Vagina (tissue), 2 donors: ENCODE measurements around the gene SUMF1.

ENCODE experiments used
- CTCF ChIP-seq, 3 experiments: fragments of 450-650 bp in 2 of 3; fragments of 200-600 bp in 1 of 3; sonication (generic) in 1 of 3; IDR thresholded peaks; one replicate each; pipeline ENCODE4 v1.5.1; 2017 to 2019; ENCODE audit warnings: antibody characterized with exemption in 3 of 3, mild to moderate bottlenecking in 2 of 3, moderate library complexity in 2 of 3
- POLR2A ChIP-seq, 2 donors: fragments of 450-650 bp; IDR thresholded peaks; one replicate each; pipeline ENCODE4 v1.6.1; 2017; ENCODE audit warnings: antibody characterized with exemption in 2 of 2, mild to moderate bottlenecking in 2 of 2, moderate library complexity in 2 of 2
- POLR2AphosphoS5 ChIP-seq, 2 donors: sonication (generic); formaldehyde crosslinking; IDR thresholded peaks; one replicate each; pipeline ENCODE4 v1.9.0; 2017; ENCODE audit warnings: antibody characterized with exemption in 2 of 2, mild to moderate bottlenecking in 2 of 2, low read depth in 1 of 2; ENCODE audit not compliant: insufficient read depth in 1 of 2

GRCh38 chr3:4340077-4340410 lies 127.0 kb downstream of the SUMF1 start:
- TF ChIP-seq CTCF (IDR thresholded peaks at IDR 0.05) (no peak), POLR2A (IDR thresholded peaks at IDR 0.05) (no peak), POLR2AphosphoS5 (IDR thresholded peaks at IDR 0.05; ENCODE audit: insufficient read depth in 1 of 2, low read depth in 1 of 2) (no peak)
